NB4 (cell line): ENCODE data around the gene NODAL.

Experiments used
- CTCF ChIP-seq: IDR thresholded peaks from one replicate; pipeline ENCODE4 v1.5.1; 2012; ENCODE audit warnings: low read depth, low read length
- MAX ChIP-seq: IDR thresholded peaks from 2 replicates; pipeline ENCODE4 v1.6.1; 2011; ENCODE audit warnings: low read depth, low read length
- MYC ChIP-seq: IDR thresholded peaks from 2 replicates; pipeline ENCODE4 v1.6.1; 2011; ENCODE audit warnings: low read depth, low read length
- POLR2A ChIP-seq: IDR thresholded peaks from 2 replicates; pipeline ENCODE4 v1.6.1; 2011; ENCODE audit warnings: mild to moderate bottlenecking; ENCODE audit not compliant: insufficient read length; ENCODE audit errors: extremely low read depth

GRCh38 chr10:70418229-70418628 lies 23.3 kb downstream of the NODAL start:
- no peak for TF ChIP-seq CTCF
- TF ChIP-seq POLR2A, result no peak
- TF ChIP-seq MAX, result no peak
- no peak for TF ChIP-seq MYC
